BJ (cell line): Measurements from ENCODE around the gene FMN1. TPM values are rescaled to one million over a fixed set of nuclear protein-coding genes. Genes with fewer than 3 reads are reported as not detected.

Experiments
- CTCF ChIA-PET: fragments of 350-600 bp; formaldehyde crosslinking; extraction: SDS; loops from one replicate; lab custom pipeline; 2021; ENCODE audit warnings: antibody characterized with exemption, inconsistent platforms; lab: Yijun Ruan, JAX
- POLR2A ChIA-PET: fragments of 300-600 bp; sonication (Branson Sonifier 250); formaldehyde crosslinking; extraction: SDS; loops from one replicate; lab custom pipeline; 2021; ENCODE audit warnings: antibody characterized with exemption; lab: Charles Lee
- DNase-seq: peaks from one replicate; pipeline ENCODE4 v3.0.0-alpha.2; 2011; ENCODE audit warnings: low read depth
- H3K27me3 ChIP-seq: 2 replicates; pipeline ENCODE4 v1.6.0; 2011; ENCODE audit warnings: low read length; ENCODE audit not compliant: control insufficient read depth, insufficient read depth
- H3K36me3 ChIP-seq: 2 replicates; pipeline ENCODE4 v1.5.1; 2011; ENCODE audit warnings: low read length; ENCODE audit not compliant: control insufficient read depth, insufficient read depth
- H3K4me3 ChIP-seq: 2 replicates; pipeline ENCODE4 v1.5.1; 2011; ENCODE audit warnings: low read depth, mild to moderate bottlenecking, control low read depth, low read length
- polyA plus RNA-seq: library from polyadenylated mRNA; depleted of rRNA; stranded (reverse); fragments of >200 nt; gene quantifications from 2 replicates; pipeline ENCODE4 v1.2.3, GENCODE V29; 2011
- TF ChIP-seq, protein P1 (sequence below): IDR thresholded peaks from 2 replicates; pipeline ENCODE4 v1.5.1; 2011; ENCODE audit warnings: low read depth, mild to moderate bottlenecking, control low read depth, inconsistent platforms, low read length, moderate library complexity; ENCODE audit not compliant: insufficient read depth

The FMN1 gene
- polyA plus RNA-seq, 1 experiment, result 2.6 TPM

DNA sequence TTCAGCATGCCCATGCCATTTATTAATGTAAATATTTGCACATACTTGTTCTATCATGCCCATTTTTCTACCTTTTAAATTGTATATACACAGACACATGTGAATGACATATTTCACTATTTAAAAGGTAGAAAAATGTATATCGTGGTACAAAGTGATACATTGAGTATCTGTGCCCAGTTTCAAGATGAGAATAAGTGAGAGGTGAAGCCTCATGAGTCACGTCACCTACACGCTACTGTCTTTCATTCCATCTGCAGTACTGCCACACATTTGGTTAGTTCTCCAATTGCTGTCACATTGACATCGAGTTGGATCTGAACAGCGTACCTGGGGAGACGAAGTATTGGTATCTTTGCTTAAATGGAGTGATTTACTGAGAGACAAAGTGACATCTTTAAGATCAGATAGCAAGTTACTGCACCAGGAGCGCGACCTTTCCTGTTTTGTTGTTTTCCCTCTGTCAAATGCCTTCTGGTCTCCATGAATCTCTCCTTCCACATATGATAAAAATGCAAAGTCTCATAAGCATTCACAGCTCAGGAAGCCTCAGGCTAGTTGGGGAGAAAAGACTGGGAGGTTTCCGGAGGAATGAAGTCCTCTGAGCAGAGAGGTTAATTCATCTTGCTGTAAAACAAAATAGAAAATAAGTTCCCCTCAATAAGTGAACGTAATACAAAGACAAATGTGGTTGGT, 464.7 kb downstream of the FMN1 start:
- Histone ChIP-seq H3K4me3 (no peak overlapping the region), H3K36me3 (peaks cover 21% of the 10 kb centered on the region), H3K27me3 (no peaks in the 10 kb centered on the region)
- POLR2A ChIA-PET, result no interaction called here
- no peak for DNase-seq
- TF ChIP-seq, protein P1, sequence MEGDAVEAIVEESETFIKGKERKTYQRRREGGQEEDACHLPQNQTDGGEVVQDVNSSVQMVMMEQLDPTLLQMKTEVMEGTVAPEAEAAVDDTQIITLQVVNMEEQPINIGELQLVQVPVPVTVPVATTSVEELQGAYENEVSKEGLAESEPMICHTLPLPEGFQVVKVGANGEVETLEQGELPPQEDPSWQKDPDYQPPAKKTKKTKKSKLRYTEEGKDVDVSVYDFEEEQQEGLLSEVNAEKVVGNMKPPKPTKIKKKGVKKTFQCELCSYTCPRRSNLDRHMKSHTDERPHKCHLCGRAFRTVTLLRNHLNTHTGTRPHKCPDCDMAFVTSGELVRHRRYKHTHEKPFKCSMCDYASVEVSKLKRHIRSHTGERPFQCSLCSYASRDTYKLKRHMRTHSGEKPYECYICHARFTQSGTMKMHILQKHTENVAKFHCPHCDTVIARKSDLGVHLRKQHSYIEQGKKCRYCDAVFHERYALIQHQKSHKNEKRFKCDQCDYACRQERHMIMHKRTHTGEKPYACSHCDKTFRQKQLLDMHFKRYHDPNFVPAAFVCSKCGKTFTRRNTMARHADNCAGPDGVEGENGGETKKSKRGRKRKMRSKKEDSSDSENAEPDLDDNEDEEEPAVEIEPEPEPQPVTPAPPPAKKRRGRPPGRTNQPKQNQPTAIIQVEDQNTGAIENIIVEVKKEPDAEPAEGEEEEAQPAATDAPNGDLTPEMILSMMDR, result no peak
- CTCF ChIA-PET, result no interaction called here

DNA sequence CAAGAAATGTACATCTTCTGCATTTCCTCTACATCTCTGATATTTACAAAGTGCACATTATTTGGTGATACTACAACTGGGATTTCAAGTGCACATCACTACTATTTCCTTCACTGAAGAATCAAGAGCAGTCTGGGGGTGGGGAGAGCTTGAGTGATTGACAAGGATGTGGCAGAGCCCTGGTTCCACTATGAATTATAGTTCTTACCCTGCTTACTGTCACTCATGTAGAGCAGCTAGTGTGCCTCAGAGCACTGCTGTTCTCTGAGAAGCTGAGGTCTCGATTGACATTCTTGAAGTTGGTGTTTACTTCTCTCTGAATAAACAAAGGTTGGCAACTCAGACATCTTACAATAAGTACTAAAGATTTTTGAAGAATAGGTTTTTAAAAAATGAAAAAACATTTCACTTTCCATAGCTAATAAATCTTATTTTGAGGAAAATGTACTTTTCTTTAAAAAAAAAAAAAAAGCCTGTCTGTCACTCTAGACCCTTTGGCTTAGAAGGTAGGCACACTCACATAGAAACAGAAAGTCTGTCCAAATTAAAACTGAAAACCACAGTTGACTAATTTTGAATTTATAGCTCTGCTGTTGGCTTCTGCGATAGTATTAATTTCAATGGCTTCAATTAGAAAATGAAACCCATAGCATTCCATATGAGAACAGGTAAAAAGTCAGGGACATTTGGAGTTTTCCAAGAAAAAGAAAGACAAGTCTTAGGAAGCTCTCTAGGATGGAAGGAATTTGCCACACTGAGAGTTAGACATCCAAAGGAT, 471.2 kb downstream of the FMN1 start:
- TF ChIP-seq, protein P1, result no peak
- no peaks in the 10 kb centered on the region for H3K27me3 ChIP-seq
- DNase-seq, result no peak
- CTCF ChIA-PET, result interaction anchor here (1.0 to 1.8 kb wide), 4 partner anchors 61 to 274 kb away, joined by 3 to 5 read pairs (median 4); no protein-coding TSS in a partner anchor
- POLR2A ChIA-PET, result interaction anchor here (0.6 kb wide), 1 partner anchor 21 kb away, joined by 3 read pairs; no protein-coding TSS in a partner anchor
- peaks cover 6% of the 10 kb centered on the region for H3K36me3 ChIP-seq
- no peak overlapping the region for H3K4me3 ChIP-seq

GRCh38 chr15:32722136-32722535, 472.4 kb downstream of the FMN1 start:
- POLR2A ChIA-PET, result interaction anchor here (0.6 to 0.7 kb wide), 3 partner anchors 13 to 258 kb away, joined by 3 to 8 read pairs (median 7); no protein-coding TSS in a partner anchor

DNA sequence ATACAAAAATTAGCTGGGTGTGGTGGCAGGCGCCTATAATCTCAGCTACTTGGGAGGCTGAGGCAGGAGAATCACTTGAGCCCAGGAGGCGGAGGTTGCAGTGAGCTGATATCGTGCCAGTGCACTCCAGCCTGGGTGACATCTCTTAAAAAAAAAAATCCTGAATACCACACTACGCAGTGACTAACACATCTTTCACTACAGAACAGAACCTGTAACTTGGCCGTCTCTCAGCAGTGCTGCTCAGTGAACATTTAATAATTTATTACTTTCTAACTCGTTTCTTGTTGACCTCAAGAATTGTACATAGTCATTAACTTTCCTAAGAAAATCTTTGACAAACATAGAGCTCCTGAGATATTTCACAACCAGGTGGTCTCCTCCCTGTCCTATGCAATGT, 472.9 kb downstream of the FMN1 start:
- TF ChIP-seq, protein P1, result no peak
- Histone ChIP-seq H3K36me3 (peaks cover 6% of the 10 kb centered on the region), H3K4me3 (no peak overlapping the region), H3K27me3 (no peaks in the 10 kb centered on the region)
- ChIA-PET POLR2A (interaction anchor here (0.6 to 0.7 kb wide), 2 partner anchors 52 to 167 kb away, joined by 3 to 7 read pairs; no protein-coding TSS in a partner anchor), CTCF (interaction anchor here (0.6 to 1.8 kb wide), 5 partner anchors 8 to 122 kb away, joined by 3 to 5 read pairs (median 3); no protein-coding TSS in a partner anchor)
- no peak for DNase-seq

More at GRCh38 chr15:32722136-32722535, 472.4 kb downstream of the FMN1 start:
- Histone ChIP-seq H3K4me3 (no peak overlapping the region), H3K27me3 (no peaks in the 10 kb centered on the region), H3K36me3 (peaks cover 6% of the 10 kb centered on the region)
- CTCF ChIA-PET, result interaction anchor here (0.6 to 1.8 kb wide), 3 partner anchors 8 to 234 kb away, joined by 3 to 5 read pairs (median 4); no protein-coding TSS in a partner anchor
- DNase-seq, result no peak
- TF ChIP-seq, protein P1, result no peak
